CD14-positive monocyte (primary cell): Measurements from ENCODE around the gene TM4SF18. TPM values are rescaled to one million over a fixed set of nuclear protein-coding genes. Genes with fewer than 3 reads are reported as not detected.

ENCODE experiments used
- DNase-seq, 3 donors: peaks; one replicate each; pipeline ENCODE4 v3.0.0-alpha.2; 2011 to 2022
- H2AFZ ChIP-seq: 2 replicates; pipeline ENCODE4 v1.6.0; 2012; ENCODE audit warnings: mild to moderate bottlenecking, low read depth, low read length, inconsistent platforms; ENCODE audit not compliant: insufficient read depth, poor library complexity, severe bottlenecking
- H3K27ac ChIP-seq, 2 donors: 1 replicate in 1 of 2; 2 replicates in 1 of 2; pipeline ENCODE4 v1.5.1; 2012 to 2013; ENCODE audit warnings: low read length in 2 of 2, control low read depth in 1 of 2, inconsistent platforms in 1 of 2, low read depth in 1 of 2, mild to moderate bottlenecking in 1 of 2
- H3K27me3 ChIP-seq, 2 donors: one replicate each; pipeline versions ENCODE4 v1.6.0 to v1.6.1; 2011 to 2013; ENCODE audit warnings: low read length in 2 of 2; ENCODE audit not compliant: control insufficient read depth in 2 of 2, insufficient read depth in 2 of 2
- H3K36me3 ChIP-seq, 2 donors: replicated peaks in 1 of 2; 1 replicate in 1 of 2; 2 replicates in 1 of 2; pipeline versions ENCODE4 v1.5.1 to v1.6.1; 2012 to 2013; ENCODE audit warnings: low read length in 2 of 2, control low read depth in 1 of 2, inconsistent platforms in 1 of 2, mild to moderate bottlenecking in 1 of 2; ENCODE audit not compliant: insufficient read depth in 2 of 2, control insufficient read depth in 1 of 2
- H3K4me1 ChIP-seq, 2 donors: 1 replicate in 1 of 2; 2 replicates in 1 of 2; pipeline versions ENCODE4 v1.5.1 to v1.6.1; 2012 to 2013; ENCODE audit warnings: low read length in 2 of 2, control low read depth in 1 of 2, inconsistent platforms in 1 of 2, mild to moderate bottlenecking in 1 of 2, moderate library complexity in 1 of 2; ENCODE audit not compliant: insufficient read depth in 2 of 2, control insufficient read depth in 1 of 2
- H3K4me2 ChIP-seq: replicated peaks from 2 replicates; pipeline ENCODE3; 2012; ENCODE audit warnings: low read length, moderate library complexity, mild to moderate bottlenecking; ENCODE audit not compliant: poor library complexity, severe bottlenecking; ENCODE audit errors: extremely low read depth
- H3K4me3 ChIP-seq, 3 experiments: fragments of 200-600 bp in 1 of 3; sonication (generic) in 1 of 3; replicated peaks in 1 of 3; 1 replicate in 2 of 3; 2 replicates in 1 of 3; pipeline ENCODE4 v1.5.1; 2011 to 2013; ENCODE audit warnings: low read length in 3 of 3, mild to moderate bottlenecking in 3 of 3, control low read depth in 2 of 3, low read depth in 2 of 3, inconsistent platforms in 1 of 3, moderate library complexity in 1 of 3
- H3K79me2 ChIP-seq: 2 replicates; pipeline ENCODE4 v1.6.0; 2012; ENCODE audit warnings: mild to moderate bottlenecking, control low read depth, inconsistent platforms, low read length, moderate library complexity; ENCODE audit not compliant: insufficient read depth
- H3K9ac ChIP-seq: 2 replicates; pipeline ENCODE4 v1.6.0; 2017; ENCODE audit warnings: low read length, mild to moderate bottlenecking; ENCODE audit not compliant: insufficient read depth, poor library complexity, severe bottlenecking
- H3K9me3 ChIP-seq, 2 donors: replicated peaks in 1 of 2; 1 replicate in 1 of 2; 2 replicates in 1 of 2; pipeline versions ENCODE4 v1.5.1 to v1.6.1; 2012 to 2013; ENCODE audit warnings: low read length in 2 of 2, control low read depth in 1 of 2; ENCODE audit not compliant: control insufficient read depth in 1 of 2, insufficient read depth in 1 of 2
- H4K20me1 ChIP-seq: 2 replicates; pipeline ENCODE4 v1.6.0; 2012; ENCODE audit warnings: mild to moderate bottlenecking, low read length, control low read depth, moderate library complexity; ENCODE audit not compliant: insufficient read depth
- H3K27ac Mint-ChIP-seq, 7 donors: one replicate each; pipeline ENCODE4 v1.8.0; 2020; ENCODE audit warnings: mild to moderate bottlenecking in 7 of 7, mixed read lengths in 7 of 7, moderate library complexity in 6 of 7, inconsistent platforms in 2 of 7
- H3K27me3 Mint-ChIP-seq, 3 donors: one replicate each; pipeline ENCODE4 v1.8.0; 2021 to 2022; ENCODE audit warnings: low read depth in 3 of 3, mild to moderate bottlenecking in 3 of 3, mixed read lengths in 3 of 3, moderate library complexity in 3 of 3, inconsistent platforms in 1 of 3
- H3K36me3 Mint-ChIP-seq, 2 donors: one replicate each; pipeline ENCODE4 v1.8.0; 2020; ENCODE audit warnings: mixed read lengths in 2 of 2, inconsistent platforms in 1 of 2, mild to moderate bottlenecking in 1 of 2
- H3K4me1 Mint-ChIP-seq: one replicate; pipeline ENCODE4 v1.8.0; 2020; ENCODE audit warnings: mild to moderate bottlenecking, mixed read lengths
- H3K4me3 Mint-ChIP-seq, 2 donors: one replicate each; pipeline ENCODE4 v1.8.0; 2020; ENCODE audit warnings: mild to moderate bottlenecking in 2 of 2, mixed read lengths in 2 of 2, moderate library complexity in 1 of 2
- H3K9me3 Mint-ChIP-seq, 7 donors: one replicate each; pipeline ENCODE4 v1.8.0; 2020 to 2022; ENCODE audit warnings: mixed read lengths in 7 of 7, mild to moderate bottlenecking in 6 of 7, moderate library complexity in 6 of 7, inconsistent platforms in 2 of 7
- WGBS: methylation state at CpG from one replicate; pipeline ENCODE4 v1.1.5; 2013; ENCODE audit warnings: missing lambda C conversion rate; ENCODE audit not compliant: insufficient coverage; 5-methylcytosine and 5-hydroxymethylcytosine counted together
- intact Hi-C, 2 donors: fragments of 100-400 bp; cut with micrococcal nuclease; formaldehyde crosslinking; loops; one replicate each; pipeline versions ENCODE4 v1.15.0 to v1.15.1; 2023
- polyA plus RNA-seq, 3 donors: library from polyadenylated mRNA; depleted of rRNA in 1 of 3; unstranded in 2 of 3; stranded (reverse) in 1 of 3; fragments of 300-500 nt in 2 of 3; fragments of >200 nt in 1 of 3; fragmentation: Illumina TruSeq in 2 of 3; gene quantifications; 1 replicate in 2 of 3; 2 replicates in 1 of 3; pipeline ENCODE4 v1.2.3, GENCODE V29; 2012 to 2021
- TF ChIP-seq, protein P1 (sequence below): fragments of 200-600 bp; IDR thresholded peaks from one replicate; pipeline ENCODE4 v1.8.0; 2022; ENCODE audit warnings: antibody characterized with exemption, mild to moderate bottlenecking

The TM4SF18 gene
- polyA plus RNA-seq, 3 donors = not detected

GRCh38 chr3:149283401-149283800, 50.0 kb downstream of the TM4SF18 start:
- Histone ChIP-seq H3K79me2 (no peaks in the 10 kb centered on the region), H3K36me3 (no peaks in the 10 kb centered on the region), H2AFZ (no peak overlapping the region), H3K27ac (no peak overlapping the region), H3K4me1 (no peaks in the 10 kb centered on the region), H3K9me3 (no peaks in the 10 kb centered on the region), H3K9ac (no peak overlapping the region), H3K4me2 (no peak overlapping the region), H3K4me3 (no peak overlapping the region), H4K20me1 (no peaks in the 10 kb centered on the region), H3K27me3 (no peaks in the 10 kb centered on the region)
- Mint-ChIP-seq H3K4me1 (peaks cover 4% of the 10 kb centered on the region), H3K9me3 (peaks cover 0 to 3% (median 0%) of the 10 kb centered on the region in 7 donors), H3K36me3 (no peaks in the 10 kb centered on the region), H3K4me3 (no peak overlapping the region), H3K27ac (peak overlapping the region in 1 of 7 donors; percentile 41), H3K27me3 (peaks cover 0 to 4% (median 2%) of the 10 kb centered on the region in 3 donors)
- TF ChIP-seq, protein P1, sequence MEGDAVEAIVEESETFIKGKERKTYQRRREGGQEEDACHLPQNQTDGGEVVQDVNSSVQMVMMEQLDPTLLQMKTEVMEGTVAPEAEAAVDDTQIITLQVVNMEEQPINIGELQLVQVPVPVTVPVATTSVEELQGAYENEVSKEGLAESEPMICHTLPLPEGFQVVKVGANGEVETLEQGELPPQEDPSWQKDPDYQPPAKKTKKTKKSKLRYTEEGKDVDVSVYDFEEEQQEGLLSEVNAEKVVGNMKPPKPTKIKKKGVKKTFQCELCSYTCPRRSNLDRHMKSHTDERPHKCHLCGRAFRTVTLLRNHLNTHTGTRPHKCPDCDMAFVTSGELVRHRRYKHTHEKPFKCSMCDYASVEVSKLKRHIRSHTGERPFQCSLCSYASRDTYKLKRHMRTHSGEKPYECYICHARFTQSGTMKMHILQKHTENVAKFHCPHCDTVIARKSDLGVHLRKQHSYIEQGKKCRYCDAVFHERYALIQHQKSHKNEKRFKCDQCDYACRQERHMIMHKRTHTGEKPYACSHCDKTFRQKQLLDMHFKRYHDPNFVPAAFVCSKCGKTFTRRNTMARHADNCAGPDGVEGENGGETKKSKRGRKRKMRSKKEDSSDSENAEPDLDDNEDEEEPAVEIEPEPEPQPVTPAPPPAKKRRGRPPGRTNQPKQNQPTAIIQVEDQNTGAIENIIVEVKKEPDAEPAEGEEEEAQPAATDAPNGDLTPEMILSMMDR = no peak
- no peak for DNase-seq
- intact Hi-C loops = no loop called here
- 100% methylated on average over 2 of the region's 5 CpGs for WGBS

GRCh38 chr3:149282836-149283235, 50.6 kb downstream of the TM4SF18 start:
- intact Hi-C loops = no loop called here
- Histone ChIP-seq H3K9me3 (no peaks in the 10 kb centered on the region), H4K20me1 (no peaks in the 10 kb centered on the region), H3K27ac (no peak overlapping the region), H3K79me2 (no peaks in the 10 kb centered on the region), H3K4me2 (no peak overlapping the region), H3K27me3 (no peaks in the 10 kb centered on the region), H3K9ac (no peak overlapping the region), H2AFZ (no peak overlapping the region), H3K36me3 (no peaks in the 10 kb centered on the region), H3K4me1 (peaks cover 0 to 2% of the 10 kb centered on the region in 2 donors), H3K4me3 (no peak overlapping the region)
- no peaks in the 10 kb centered on the region for H3K36me3 Mint-ChIP-seq
- H3K27ac Mint-ChIP-seq = no peak overlapping the region
- peaks cover 4% of the 10 kb centered on the region for H3K4me1 Mint-ChIP-seq
- DNase-seq = no peak
- TF ChIP-seq, protein P1 = no peak
- H3K9me3 Mint-ChIP-seq = peaks cover 0 to 3% (median 0%) of the 10 kb centered on the region in 7 donors
- no peak overlapping the region for H3K4me3 Mint-ChIP-seq
- H3K27me3 Mint-ChIP-seq = peaks cover 0 to 2% (median 0%) of the 10 kb centered on the region in 3 donors
